K562 (cell line): Measurements from ENCODE around the gene CIB1. TPM values are rescaled to one million over a fixed set of nuclear protein-coding genes. Genes with fewer than 3 reads are reported as not detected.

Source experiments
- BCL6 ChIP-seq: fragments of 250-450 bp; sonication (Bioruptor Pico); IDR thresholded peaks from 2 replicates; pipeline ENCODE4 v1.4.0; 2020
- CCAR2 ChIP-seq: fragments of 200-400 bp; formaldehyde crosslinking; IDR thresholded peaks from 2 replicates; pipeline ENCODE4 v1.6.1; 2017; ENCODE audit warnings: mild to moderate bottlenecking, low read depth, low read length
- RFX1 ChIP-seq: fragments of 450-650 bp; IDR thresholded peaks from 2 replicates; pipeline ENCODE4 v1.6.1; 2016; ENCODE audit warnings: mild to moderate bottlenecking, moderate library complexity
- SMARCB1 ChIP-seq: IDR thresholded peaks from 2 replicates; pipeline ENCODE4 v1.6.1; 2011; ENCODE audit warnings: improper control_type of control experiment, low read depth; ENCODE audit not compliant: insufficient read length
- SNAPC5 ChIP-seq: fragments of 250-450 bp; sonication (Bioruptor Pico); IDR thresholded peaks from 2 replicates; pipeline ENCODE4 v1.8.0; 2021; ENCODE audit warnings: moderate library complexity, mild to moderate bottlenecking, inconsistent platforms
- ZC3H4 ChIP-seq: sonication (generic); formaldehyde crosslinking; IDR thresholded peaks from 2 replicates; pipeline ENCODE4 v1.9.0; 2021; ENCODE audit warnings: missing genetic modification reagents, borderline replicate concordance
- ZNF146 ChIP-seq: IDR thresholded peaks from one replicate; pipeline ENCODE4 v1.6.1; 2018; ENCODE audit warnings: missing compliant biosample characterization; ENCODE audit not compliant: unreplicated experiment
- ZNF253 ChIP-seq: fragments of 250-450 bp; sonication (Bioruptor Pico); conservative IDR thresholded peaks from 2 replicates; pipeline ENCODE4 v1.6.1; 2021; ENCODE audit warnings: mild to moderate bottlenecking
- ZNF407 ChIP-seq: fragments of 450-650 bp; IDR thresholded peaks from 2 replicates; pipeline ENCODE4 v1.6.1; 2016; ENCODE audit warnings: low read depth
- ZNF699 ChIP-seq: fragments of 250-450 bp; sonication (Bioruptor Pico); IDR thresholded peaks from 2 replicates; pipeline ENCODE4 v1.8.0; 2021; ENCODE audit warnings: mild to moderate bottlenecking, moderate library complexity; ENCODE audit not compliant: insufficient replicate concordance
- ZNF77 ChIP-seq: fragments of 250-450 bp; sonication (Bioruptor Pico); IDR thresholded peaks from 2 replicates; pipeline ENCODE4 v1.5.0; 2020
- polyA plus RNA-seq, 8 experiments: library from polyadenylated mRNA; depleted of rRNA in 4 of 8; stranded (reverse) in 5 of 8; unstranded in 3 of 8; fragments of >200 nt; fragmentation: Nextera tagmentation in 2 of 8; fragmentation: Illumina TruSeq in 1 of 8; extraction: Ambion mirVana in 2 of 8; extraction: Trizol in 1 of 8; gene quantifications; 2 replicates each; pipeline versions ENCODE4 v1.2.1 to v1.2.3, GENCODE V29; 2011 to 2014; ENCODE audit warnings: inconsistent platforms in 1 of 8, missing spikeins in 1 of 8
- total RNA-seq, 7 experiments: library from RNA; depleted of rRNA in 6 of 7; stranded (reverse); fragments of >200 nt in 6 of 7; fragmentation: Illumina TruSeq in 2 of 7; extraction: Trizol in 2 of 7; gene quantifications; 2 replicates each; pipeline versions ENCODE4 v1.2.1 to v1.2.3, GENCODE V29; 2011 to 2021; ENCODE audit warnings: low replicate concordance in 1 of 7
- TF ChIP-seq, protein P1 (sequence below): sonication (generic); formaldehyde crosslinking; IDR thresholded peaks from 2 replicates; pipeline ENCODE4 v1.8.0; 2022; ENCODE audit warnings: missing genetic modification reagents, mild to moderate bottlenecking, borderline replicate concordance
- TF ChIP-seq, protein P2 (sequence below): sonication (generic); IDR thresholded peaks from 2 replicates; pipeline ENCODE4 v1.6.1; 2016
- TF ChIP-seq, protein P3 (sequence below): fragments of 450-650 bp; IDR thresholded peaks from 2 replicates; pipeline ENCODE4 v1.6.1; 2018; ENCODE audit warnings: mild to moderate bottlenecking, low read depth; ENCODE audit not compliant: partially characterized antibody

The CIB1 gene
- total and polyA plus RNA-seq, 9 of the 15 experiments (the other 6 are each of a cell fraction or from before 2014, with no cell fraction given), result 14.9 to 136 (median 64.5) TPM

GRCh38 chr15:90188914-90189748 is 44.6 kb downstream of the CIB1 start (continued):
- TF ChIP-seq ZNF253 (CRISPR knock-in tag), result no peak
- no peak for TF ChIP-seq RFX1
- no peak for TF ChIP-seq BCL6
- TF ChIP-seq, protein P1, sequence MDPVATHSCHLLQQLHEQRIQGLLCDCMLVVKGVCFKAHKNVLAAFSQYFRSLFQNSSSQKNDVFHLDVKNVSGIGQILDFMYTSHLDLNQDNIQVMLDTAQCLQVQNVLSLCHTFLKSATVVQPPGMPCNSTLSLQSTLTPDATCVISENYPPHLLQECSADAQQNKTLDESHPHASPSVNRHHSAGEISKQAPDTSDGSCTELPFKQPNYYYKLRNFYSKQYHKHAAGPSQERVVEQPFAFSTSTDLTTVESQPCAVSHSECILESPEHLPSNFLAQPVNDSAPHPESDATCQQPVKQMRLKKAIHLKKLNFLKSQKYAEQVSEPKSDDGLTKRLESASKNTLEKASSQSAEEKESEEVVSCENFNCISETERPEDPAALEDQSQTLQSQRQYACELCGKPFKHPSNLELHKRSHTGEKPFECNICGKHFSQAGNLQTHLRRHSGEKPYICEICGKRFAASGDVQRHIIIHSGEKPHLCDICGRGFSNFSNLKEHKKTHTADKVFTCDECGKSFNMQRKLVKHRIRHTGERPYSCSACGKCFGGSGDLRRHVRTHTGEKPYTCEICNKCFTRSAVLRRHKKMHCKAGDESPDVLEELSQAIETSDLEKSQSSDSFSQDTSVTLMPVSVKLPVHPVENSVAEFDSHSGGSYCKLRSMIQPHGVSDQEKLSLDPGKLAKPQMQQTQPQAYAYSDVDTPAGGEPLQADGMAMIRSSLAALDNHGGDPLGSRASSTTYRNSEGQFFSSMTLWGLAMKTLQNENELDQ (CRISPR knock-in tag), result no peak
- no peak for TF ChIP-seq SNAPC5
- TF ChIP-seq ZNF77, result no peak
- TF ChIP-seq ZNF699 (CRISPR knock-in tag), result no peak
- no peak for TF ChIP-seq CCAR2
- TF ChIP-seq, protein P2, sequence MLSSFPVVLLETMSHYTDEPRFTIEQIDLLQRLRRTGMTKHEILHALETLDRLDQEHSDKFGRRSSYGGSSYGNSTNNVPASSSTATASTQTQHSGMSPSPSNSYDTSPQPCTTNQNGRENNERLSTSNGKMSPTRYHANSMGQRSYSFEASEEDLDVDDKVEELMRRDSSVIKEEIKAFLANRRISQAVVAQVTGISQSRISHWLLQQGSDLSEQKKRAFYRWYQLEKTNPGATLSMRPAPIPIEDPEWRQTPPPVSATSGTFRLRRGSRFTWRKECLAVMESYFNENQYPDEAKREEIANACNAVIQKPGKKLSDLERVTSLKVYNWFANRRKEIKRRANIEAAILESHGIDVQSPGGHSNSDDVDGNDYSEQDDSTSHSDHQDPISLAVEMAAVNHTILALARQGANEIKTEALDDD, result no peak
- TF ChIP-seq ZNF407, result no peak
- TF ChIP-seq ZNF146, result no peak
- TF ChIP-seq, protein P3, sequence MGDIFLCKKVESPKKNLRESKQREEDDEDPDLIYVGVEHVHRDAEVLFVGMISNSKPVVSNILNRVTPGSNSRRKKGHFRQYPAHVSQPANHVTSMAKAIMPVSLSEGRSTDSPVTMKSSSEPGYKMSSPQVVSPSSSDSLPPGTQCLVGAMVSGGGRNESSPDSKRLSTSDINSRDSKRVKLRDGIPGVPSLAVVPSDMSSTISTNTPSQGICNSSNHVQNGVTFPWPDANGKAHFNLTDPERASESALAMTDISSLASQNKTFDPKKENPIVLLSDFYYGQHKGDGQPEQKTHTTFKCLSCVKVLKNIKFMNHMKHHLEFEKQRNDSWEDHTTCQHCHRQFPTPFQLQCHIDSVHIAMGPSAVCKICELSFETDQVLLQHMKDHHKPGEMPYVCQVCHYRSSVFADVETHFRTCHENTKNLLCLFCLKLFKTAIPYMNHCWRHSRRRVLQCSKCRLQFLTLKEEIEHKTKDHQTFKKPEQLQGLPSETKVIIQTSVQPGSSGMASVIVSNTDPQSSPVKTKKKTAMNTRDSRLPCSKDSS, result no peak
- TF ChIP-seq SMARCB1, result no peak
- no peak for TF ChIP-seq ZC3H4 (CRISPR knock-in tag)
